GM19023 (cell line): ENCODE results near the gene HOXA10.

Source experiments
- ATAC-seq: cut with Tn5 transposase; IDR thresholded peaks from one replicate; pipeline ENCODE4 v1.9.1; 2021; ENCODE audit warnings: mild to moderate bottlenecking, moderate library complexity; ENCODE audit not compliant: unreplicated experiment

The HOXA10 gene

DNA sequence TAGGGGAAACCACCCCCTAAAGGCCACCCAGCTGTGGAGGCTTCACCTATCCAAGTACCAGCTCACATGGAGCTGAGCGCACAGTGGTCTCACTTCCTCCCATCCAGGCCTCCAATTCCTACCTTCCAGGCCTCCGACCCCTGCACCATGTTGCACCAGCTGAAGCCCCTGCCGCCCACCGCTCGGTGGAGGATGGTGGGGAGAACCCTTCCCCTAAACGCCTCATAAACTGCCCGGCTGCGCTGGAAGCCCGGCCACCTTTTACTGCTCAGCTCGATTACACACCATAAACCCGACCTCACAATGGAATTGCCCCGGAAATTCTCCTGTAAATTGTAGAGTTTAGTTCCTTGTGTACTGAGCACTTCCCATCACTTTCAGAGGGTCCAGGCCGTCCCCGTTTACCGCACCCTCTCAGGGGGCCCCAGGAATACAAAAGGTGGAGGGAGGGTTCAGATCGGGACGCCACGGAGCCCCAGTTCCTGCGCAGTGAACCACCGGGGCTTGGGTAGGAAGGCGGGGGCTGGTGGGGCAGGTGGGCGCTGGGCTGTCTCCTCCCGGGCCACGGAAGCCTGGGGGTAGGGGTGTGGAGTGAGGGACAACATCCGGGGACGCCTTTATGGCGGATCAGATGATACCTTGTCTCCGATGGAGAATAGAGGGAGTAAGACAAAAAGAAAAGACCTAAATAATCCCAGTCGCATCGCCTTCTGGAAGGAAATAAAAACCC is 16.3 kb downstream of the HOXA10 start:
- ATAC-seq, result no peak

DNA sequence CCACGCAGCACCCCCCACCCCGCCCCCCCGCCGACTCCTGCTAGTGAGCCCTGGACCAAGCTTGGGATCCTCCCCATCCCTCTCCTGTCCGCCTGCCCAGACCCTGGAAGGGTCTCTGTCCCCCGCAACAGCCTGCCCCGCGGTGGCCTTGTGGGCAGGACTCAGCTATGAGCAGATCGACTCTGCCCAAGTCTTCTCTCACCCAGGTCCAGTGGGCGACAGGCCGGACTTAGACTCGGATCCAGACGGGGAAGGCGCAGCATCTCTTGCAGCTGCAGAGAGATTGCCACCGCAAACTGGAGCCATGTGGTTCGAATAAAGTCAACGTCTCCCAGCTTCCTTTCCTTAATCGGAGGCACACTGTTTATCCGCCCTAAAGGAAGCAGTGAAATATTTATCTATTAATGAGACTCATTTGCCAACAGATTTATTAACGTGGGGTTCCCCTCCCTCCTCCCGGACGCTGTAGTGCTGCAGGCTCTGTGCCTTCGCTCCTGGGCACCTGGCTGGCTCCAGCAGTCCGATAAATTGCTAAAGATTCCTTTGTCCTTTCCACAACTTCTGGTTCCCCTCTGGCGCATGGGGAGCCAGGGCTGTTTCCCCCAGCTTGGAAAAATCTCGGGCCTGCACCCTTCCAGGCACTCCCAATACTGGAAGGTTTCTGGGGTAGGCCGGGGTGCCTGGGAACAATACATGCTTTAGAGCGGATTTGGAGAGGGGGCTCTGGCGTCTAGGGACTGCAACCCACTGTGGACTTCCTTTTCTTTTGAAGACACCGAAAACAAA is 17.0 kb downstream of the HOXA10 start:
- ATAC-seq, result no peak

- ATAC-seq, result no peak
Observed at GRCh38 chr7:27156508-27156898, 17.6 kb downstream of the HOXA10 start, which contains the start of gene HOXA7. Gene HOXA7, minus strand, starts transcription at chr7:27156675. Its CDS starts 130 bp downstream, at chr7:27156545.

DNA sequence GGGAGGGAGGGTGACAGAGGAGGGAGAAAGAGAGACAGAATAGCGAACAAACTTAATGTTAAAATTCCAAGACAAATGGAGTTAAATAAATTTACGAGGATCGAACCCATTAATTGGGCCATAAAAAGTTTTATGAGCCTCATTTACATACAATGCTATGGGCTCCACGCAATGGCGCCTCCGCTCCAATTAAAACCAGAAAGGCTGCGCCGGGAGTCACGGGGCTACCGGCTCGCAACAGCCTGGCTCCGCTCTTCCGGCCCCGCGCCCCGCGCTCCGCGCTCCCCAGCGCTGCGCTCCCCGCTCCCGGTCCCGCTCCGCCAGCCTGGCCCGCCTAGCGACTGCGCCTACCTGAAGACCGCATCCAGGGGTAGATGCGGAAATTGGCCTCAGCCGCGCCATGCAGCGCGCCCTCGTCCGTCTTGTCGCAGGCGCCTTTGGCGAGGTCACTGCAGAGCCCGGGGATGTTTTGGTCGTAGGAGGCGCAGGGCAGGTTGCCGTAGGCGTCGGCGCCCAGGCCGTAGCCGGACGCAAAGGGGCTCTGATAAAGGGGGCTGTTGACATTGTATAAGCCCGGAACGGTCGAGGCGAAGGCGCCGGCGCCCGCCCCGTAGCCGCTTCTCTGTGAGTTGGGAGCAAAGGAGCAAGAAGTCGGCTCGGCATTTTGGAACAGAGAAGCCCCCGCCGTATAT is 18.2 kb downstream of the HOXA10 start:
- ATAC-seq, result no peak

GRCh38 chr7:27154901-27155815 is 19.0 kb downstream of the HOXA10 start:
- no peak for ATAC-seq

DNA sequence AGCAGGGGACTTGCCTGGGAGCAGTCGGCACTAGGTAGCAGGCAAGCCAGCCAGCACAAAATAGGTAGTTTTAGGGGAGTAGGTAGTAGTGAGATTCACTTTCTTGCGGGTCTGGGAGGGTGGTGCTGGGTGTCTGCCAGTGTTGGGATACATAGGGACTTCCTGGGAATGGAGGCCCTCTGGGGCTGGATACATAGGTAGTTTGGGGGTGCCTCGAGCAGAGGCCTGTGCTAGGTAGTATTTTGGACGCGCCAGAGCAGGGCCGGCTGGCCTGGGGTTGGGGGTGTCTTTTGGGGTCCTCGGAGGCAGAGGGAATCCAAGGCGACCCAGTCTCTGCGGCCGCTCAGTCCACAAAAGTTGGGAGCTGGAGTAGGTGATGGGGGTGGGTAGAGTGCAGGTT is 19.8 kb downstream of the HOXA10 start:
- ATAC-seq, result no peak

- no peak for ATAC-seq
Observed at GRCh38 chr7:27153526-27153925, 20.6 kb downstream of the HOXA10 start.

DNA sequence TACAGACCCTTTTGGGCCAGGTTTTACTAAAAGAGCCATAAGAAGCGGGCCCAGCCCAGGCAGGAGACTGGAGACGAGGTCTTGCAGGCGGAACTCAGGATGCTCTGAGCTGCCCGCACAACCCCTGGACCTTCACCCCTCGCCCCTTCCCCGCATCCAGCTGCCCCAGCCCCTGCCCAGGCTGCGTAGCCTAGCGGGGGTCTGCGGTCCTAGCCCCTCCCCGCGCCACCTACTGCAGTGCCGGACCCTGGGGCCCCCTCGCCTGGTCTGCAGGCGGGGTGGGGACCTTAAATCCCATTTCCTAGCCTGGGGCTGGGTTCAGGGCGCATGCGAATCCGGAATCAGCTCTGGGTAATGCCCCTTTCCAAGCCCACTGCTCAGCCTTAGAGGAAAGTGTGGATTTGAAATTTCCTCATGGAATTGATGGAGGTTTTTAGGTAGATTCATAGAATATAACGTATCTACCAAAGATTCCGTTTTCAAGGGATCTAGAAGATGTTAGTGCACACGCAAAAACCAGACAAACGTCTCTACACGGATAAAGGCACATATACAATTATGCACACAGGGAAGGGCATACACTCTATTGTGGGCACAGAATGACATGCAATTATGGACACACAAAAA is 21.2 kb downstream of the HOXA10 start:
- ATAC-seq, result no peak

- no peak for ATAC-seq
Observed at GRCh38 chr7:27151931-27152815, 21.9 kb downstream of the HOXA10 start, which contains the start of gene HOXA3. Gene HOXA3, minus strand, starts transcription at chr7:27152583. Its CDS starts 41,943 bp downstream, at chr7:27110640.

DNA sequence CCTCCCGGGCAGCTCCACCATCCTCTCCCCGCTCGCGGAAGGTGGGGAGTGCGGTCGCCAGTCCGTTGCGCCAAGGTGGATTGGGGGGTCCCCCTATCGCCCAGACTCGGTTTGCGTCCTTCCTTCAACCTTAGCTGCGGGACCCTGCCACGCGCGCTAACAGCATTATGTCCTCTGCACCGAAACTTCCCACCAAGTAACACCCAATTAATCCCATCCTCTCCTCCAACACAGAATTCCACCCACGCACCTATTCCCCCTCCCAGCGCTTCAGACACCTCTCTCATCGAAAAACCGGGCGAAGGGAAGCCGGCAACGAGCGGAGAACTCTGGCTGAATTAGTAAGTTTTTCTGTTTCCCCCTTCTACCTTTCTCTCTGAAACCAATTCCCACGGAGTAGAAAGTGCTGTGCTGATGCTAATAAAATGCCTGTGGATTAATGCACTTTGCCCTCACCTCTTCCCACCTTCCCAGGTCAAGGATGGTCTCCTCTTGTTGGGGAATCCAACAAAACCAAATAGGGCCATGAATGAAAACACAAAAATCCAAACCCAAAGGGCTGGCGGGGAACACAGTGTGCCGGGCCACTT is 22.7 kb downstream of the HOXA10 start:
- ATAC-seq, result no peak

GRCh38 chr7:27150568-27151340 is 23.4 kb downstream of the HOXA10 start:
- ATAC-seq, result peak; percentile 87

GRCh38 chr7:27149842-27150567 is 24.1 kb downstream of the HOXA10 start:
- ATAC-seq, result no peak

DNA sequence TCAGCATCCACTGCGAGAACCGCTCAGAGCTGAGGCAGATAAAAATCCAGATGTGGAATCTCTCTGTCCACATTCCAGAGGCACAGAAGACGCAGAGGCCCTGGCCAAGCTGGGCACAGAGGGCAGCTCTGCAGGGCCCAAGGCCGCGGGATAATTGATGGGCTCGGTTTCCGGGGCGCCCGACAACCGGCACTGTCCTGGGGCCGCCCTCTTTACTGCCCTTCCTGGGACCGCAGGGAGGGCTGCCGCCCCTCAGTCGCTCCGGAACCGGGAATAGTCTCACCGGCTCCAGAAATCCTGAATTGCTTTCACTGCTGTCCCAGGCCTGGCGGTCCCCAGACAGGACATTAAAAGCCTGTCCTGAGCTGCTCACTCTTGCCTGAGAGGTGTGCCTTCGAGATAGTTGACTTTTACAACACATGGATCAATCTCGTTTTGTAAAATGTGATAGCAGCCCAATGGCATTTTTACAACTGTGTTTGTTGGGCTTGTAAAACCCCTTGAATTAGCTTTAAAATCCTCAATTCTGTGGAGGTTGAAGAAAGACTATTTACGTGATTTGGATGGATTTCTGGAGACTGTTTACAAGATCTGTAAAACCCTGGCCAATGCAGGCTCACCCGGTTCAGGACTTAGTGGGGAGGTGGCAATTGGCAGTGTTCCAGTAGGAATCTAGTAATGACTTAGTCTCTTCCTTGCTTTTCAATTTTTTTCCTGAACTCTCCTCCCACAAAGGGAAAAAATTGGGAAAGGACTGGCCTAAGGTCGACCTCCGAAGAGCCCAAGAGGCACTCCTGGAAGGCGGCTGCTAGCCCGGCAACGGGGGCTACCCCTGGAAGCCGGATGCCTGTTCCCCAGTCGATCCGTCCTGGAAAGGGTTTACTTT is 25.1 kb downstream of the HOXA10 start:
- ATAC-seq, result no peak

DNA sequence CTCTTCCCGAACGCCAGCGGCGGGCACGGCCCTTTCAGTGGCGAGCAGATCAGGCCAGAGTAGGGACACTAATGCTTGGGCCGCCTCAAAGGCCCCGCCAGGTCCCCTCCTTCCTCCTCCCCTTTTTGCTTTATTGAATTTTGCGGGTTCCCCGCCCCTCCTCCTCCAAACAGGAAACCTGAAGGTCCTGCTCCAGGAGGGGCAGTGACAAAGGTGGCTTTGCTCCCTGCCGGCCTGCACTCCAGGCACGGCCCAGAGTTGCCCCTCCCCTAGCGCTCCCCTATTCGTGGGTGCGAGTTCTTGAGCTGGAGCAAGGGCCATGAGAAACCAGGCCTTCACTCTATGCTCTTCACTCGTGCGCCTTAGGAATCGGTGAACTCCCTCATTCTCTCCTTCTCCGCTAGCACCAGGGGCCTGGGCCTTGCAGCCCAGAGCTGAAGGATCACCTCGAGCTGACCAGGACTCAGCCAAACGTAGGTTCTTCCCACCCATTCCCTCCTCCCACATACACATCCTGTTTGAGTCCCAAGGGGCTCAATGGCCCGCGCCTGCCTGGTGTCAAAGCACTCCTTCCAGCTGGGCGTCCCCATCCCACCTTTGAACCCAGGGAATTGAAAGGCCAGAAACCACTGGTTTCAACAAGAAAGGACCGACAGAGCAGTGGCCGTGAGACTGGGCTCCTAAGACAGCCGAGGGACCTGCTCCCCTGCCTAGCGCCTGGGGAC is 25.9 kb downstream of the HOXA10 start:
- ATAC-seq, result no peak

- no peak for ATAC-seq
Observed at GRCh38 chr7:27147199-27148030, 26.7 kb downstream of the HOXA10 start, which contains the start of gene HOXA6. Gene HOXA6, minus strand, starts transcription at chr7:27147774. Its CDS starts 25 bp downstream, at chr7:27147749.
